Measurements from ENCODE around the gene TIAM2.

Gene TIAM2

GRCh38 chr6:155262655-155263054, 267.5 kb downstream of the TIAM2 start:
- no peak for DNase-seq (ENCODE audit: low spot score)

DNA sequence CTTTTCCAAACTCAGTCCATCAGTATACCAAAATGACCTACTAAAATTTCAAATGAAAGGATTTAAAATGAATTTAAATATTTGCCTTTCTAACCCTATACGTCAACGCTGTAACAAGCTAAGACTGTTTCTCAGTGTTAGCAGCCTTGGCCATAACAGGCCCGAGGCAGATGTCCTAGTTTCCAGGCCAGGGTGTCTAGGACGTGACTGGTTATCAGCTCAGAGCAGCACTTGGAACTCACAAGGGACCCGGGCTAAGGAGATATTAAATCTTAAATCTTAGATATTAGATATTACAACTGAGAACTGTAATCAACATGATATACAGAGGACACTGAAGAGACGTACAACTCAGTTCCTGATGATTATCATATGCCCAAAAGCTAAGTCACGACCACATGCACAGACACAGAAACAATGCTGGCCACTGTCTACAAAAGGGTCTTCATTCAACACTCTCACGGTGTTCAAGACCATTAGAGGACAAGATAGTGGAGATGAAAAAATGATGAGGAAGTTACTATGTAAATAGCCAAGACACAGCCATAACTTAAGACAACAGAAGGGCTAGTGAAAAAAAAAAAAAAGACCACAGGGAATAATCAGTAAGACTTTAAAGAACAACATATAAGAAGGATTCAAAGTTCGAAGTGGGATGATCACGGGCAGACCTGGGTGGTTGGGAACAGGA, 268.4 kb downstream of the TIAM2 start, which contains the start of gene CLDN20:
Gene CLDN20 (plus strand): TSS at position 641 of the 691 bp plus-strand sequence. CDS start 11,707 bp downstream, outside the sequence.
- no peak for DNase-seq (ENCODE audit: low spot score)

- no peak for DNase-seq (ENCODE audit: low spot score)
Observed at GRCh38 chr6:155264693-155265320, 269.7 kb downstream of the TIAM2 start.

DNA sequence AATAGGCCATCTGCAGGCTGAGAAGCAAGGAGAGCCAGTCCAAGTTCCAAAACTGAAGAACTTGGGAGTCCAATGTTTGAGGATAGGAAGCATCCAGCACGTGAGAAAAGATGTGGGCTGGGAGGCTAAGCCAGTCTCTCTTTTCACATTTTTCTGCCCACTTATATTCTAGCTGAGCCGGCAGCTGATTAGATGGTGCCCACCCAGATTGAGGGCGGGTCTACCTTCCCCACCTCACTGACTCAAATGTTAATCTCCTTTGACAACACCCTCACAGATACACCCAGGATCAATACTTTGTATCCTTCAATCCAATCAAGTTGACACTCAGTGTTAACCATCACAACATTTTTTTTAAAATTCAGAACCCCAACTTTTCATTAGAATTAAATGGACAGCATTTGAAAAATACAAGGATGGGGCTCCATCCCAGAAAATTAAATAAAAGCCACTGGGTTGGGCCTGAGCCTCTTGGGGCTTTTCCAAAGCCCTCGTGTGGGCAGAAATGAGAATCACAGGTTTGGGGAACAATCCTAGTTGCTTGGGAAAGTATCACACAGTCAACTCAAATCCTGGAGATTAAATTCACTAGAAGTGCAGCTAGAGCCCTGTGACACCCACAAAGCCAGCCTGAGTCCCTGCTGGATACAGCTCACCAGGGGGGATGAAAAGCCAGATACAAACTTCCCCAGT, 270.9 kb downstream of the TIAM2 start:
- DNase-seq (ENCODE audit: low spot score) = no peak

GRCh38 chr6:155267411-155267810, 272.3 kb downstream of the TIAM2 start:
- no peak for DNase-seq (ENCODE audit: low spot score)

GRCh38 chr6:155268088-155268867, 273.2 kb downstream of the TIAM2 start:
- DNase-seq (ENCODE audit: low spot score) = peak; percentile 40

DNA sequence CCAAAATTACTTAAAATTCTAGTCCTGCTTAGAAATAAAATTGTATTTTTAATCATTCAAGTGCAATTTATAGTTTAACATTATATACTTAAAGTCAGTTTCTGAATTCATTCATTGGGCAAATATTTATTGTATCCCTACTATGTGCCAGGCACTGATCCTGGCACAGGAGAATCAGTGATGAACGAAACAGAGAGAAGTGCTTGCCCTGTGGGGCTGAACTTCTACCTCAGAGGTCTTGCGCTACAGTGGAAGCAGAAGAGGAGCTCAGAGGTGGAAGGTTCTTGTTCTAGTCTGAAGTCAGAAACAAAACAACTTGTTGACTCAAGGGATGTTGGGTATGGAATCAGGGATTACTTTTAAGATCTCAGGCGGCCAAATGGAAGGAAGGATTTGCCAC, 274.6 kb downstream of the TIAM2 start:
- no peak for DNase-seq (ENCODE audit: low spot score)

- DNase-seq (ENCODE audit: low spot score) = no peak
Observed at GRCh38 chr6:155270561-155271091, 275.5 kb downstream of the TIAM2 start.

DNA sequence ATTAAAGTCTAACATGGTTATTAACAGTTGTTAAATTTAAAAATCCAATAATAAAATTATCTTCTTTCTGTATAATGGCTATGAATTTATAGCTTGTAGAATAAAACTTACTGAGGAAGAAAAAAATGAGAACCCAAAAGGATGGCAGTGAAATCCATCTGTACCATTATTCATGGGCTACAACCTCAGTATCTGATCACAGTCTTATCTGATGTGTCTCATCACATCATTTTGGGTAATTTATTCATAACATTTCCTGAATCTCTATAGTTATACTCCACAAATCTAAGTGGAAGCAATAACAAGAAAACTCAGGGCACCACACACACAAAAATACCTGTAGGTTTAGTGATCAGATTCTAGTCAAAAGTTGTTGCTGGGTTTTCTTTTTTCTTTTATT, 276.0 kb downstream of the TIAM2 start:
- DNase-seq (ENCODE audit: low spot score) = no peak

- DNase-seq (ENCODE audit: low spot score) = no peak
Observed at GRCh38 chr6:155272353-155273232, 277.5 kb downstream of the TIAM2 start.

DNA sequence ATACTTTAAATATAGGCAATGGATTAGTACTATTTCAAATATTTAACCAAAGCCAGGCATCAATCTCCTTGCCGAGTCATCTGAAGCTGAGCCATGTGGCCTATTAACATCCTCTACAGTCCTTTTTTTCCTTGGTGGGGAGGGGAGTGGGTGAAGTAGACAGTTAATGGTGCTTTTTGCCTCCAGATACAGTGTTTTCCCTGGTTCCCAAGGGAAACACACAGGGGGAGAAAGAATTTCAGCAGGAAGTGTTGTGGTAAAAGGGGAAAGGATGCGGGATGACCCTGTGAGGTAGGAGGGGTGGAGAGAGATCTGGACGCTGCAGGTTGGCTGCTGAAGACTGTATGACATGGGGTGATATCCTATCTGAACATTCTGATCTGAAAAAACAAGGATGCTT, 278.3 kb downstream of the TIAM2 start:
- no peak for DNase-seq (ENCODE audit: low spot score)

DNA sequence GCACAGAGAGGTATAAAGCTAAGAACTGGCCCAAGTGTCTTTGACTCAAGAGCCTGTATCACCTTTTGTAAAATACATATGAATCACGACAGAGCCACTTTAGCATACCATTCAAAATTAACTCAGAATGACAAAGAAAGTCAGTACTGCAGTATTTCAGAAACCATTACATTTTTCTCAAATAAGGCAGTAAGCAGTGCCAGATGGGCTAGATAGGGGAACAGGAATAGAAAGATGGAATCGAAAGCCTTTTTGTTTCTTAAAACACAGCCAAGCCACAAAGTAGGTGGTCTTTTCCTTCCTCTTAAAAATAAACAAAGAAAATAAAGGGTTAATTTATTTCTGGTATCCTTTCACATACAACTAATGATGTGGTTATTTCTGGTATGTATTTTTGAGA, 279.0 kb downstream of the TIAM2 start:
- DNase-seq (ENCODE audit: low spot score) = no peak

GRCh38 chr6:155274533-155274932, 279.4 kb downstream of the TIAM2 start:
- DNase-seq (ENCODE audit: low spot score) = no peak

GRCh38 chr6:155275808-155276480, 280.8 kb downstream of the TIAM2 start:
- DNase-seq (ENCODE audit: low spot score) = no peak

DNA sequence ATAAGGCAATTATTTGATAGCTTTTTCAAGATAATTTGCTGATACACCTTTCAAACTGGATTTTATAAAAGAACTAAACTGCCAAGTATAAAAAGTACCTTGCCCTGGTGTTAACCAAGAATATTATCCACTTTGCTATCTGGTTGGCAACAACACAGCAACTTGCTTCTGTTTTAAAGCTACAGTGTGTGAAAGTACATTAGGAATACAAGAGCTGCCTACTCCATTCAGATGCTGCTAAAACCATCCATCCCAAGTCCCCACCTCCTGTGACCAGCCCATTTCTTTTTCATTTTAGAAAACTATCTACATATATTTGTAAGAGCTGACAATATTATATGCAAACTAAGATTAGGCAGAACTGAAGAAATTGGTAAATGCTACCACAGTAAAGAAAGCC, 281.5 kb downstream of the TIAM2 start:
- no peak for DNase-seq (ENCODE audit: low spot score)

DNA sequence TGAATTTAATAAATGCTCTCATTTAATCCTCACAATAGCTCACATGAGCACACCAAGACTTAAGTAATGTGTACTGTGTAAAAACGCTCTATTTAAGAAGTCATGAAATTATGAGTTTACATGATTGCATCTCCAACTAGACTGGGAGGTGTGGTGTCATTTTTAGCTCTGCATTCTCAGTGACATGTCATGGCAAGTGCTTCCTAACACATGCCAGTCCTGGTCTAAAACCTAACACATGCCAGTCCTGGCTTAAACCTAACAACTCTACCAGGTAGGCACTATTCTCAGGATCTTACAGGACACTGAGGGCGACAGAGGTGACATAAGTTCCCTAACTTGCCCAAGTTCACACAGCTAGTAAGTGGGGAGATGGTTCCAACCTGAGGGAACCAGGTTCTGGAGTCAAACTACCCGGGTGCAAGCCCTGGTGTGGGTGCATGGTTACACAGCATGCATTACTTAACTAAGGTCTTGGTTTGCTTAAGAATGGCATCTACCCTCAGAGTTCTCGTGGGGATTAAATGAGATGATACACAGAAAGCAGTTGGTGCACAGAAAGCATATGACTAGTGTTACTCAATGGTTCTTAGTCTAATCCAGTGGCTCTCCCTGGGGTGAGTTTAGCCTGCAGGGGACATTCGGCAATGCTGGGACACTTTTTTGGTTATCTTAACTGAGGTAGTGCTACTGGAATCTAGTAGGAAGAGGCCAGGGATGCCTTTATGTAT, 283.4 kb downstream of the TIAM2 start:
- no peak for DNase-seq (ENCODE audit: low spot score)

DNA sequence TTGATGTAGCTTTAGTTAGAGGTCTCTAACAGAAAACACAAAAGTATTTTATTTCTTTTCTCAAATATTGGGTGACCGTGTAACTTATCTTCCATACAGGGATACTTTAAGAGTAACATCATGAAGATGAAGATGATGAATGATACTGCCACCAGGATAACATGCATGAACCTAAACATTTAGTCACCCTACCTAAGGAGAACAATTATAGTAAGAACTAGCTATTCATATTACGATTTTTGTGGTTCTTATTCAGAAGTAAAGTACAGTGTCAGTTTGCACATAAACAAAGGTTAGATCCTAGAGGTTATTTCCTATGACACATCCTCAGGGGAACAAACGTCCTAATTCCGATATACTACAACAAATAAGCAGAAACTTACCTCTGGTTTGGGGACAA, 289.7 kb downstream of the TIAM2 start:
- no peak for DNase-seq (ENCODE audit: low spot score)

DNA sequence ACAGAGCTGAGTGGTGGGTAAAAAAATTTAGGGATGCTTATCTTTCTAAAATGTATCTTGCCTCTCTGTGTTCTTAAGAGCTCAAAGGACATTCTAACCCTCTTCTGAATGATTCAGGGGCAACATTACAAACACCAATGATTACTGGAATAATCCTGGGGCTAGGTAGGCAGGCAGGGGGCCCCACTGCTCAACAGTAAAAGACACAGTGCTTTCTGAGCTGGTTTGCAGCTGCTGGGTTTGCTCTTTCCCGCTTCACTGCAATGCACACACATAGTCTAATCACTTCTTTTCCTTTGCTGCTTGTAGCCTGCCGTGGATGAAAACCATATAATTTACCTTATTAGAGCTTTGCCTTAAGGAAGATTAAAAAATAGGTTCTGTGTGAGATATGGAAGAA, 292.6 kb downstream of the TIAM2 start:
- DNase-seq (ENCODE audit: low spot score) = no peak

- no peak for DNase-seq (ENCODE audit: low spot score)
Observed at GRCh38 chr6:155290491-155290890, 295.4 kb downstream of the TIAM2 start.

DNA sequence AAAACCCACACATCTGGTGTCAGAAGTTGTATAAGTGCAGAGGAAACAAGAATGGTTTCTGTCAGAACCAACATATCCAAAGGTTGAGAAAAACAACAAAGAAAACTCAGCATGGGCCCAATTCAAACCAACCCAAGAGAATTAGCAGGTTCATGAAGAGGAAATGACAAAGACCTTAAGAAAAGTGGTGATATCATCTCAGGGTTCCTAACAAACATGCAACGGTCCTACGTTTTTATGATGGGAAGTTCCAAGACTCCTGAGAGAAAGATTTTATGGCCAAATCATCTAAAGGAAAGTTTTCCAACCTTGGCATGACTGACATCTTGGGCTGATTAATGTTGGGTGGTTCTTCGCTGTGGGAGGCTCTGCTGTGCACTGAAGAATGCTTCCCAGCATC, 296.2 kb downstream of the TIAM2 start:
- DNase-seq (ENCODE audit: low spot score) = no peak
